Transverse colon (tissue), 4 donors: ENCODE results near the gene SLC16A6. TPM values are rescaled to one million over a fixed set of nuclear protein-coding genes. Genes with fewer than 3 reads are reported as not detected.
"Not testable (repeated sequence)": the region's sequence is repeated elsewhere in the genome, so short reads cannot be mapped to it uniquely, and the experiment has no call there.

Experiments used
- DNase-seq: peaks from one replicate; pipeline ENCODE4 v3.0.0-alpha.2; 2019
- H3K27ac ChIP-seq, 4 donors: fragments of 200-600 bp; sonication (generic); 2 replicates each; pipeline ENCODE4 v1.5.1; 2016 to 2018; ENCODE audit warnings: inconsistent platforms in 4 of 4
- H3K27me3 ChIP-seq: fragments of 200-600 bp; sonication (generic); 2 replicates; pipeline ENCODE4 v1.5.1; 2017; ENCODE audit warnings: inconsistent platforms
- H3K36me3 ChIP-seq, 4 donors: fragments of 200-600 bp; sonication (generic); 2 replicates each; pipeline ENCODE4 v1.5.1; 2017 to 2019; ENCODE audit warnings: inconsistent platforms in 4 of 4
- H3K4me1 ChIP-seq, 4 donors: fragments of 200-600 bp; sonication (generic); 2 replicates each; pipeline ENCODE4 v1.5.1; 2017 to 2020; ENCODE audit warnings: inconsistent platforms in 4 of 4
- H3K4me3 ChIP-seq, 4 donors: fragments of 200-600 bp; sonication (generic); 1 replicate in 1 of 4; 2 replicates in 3 of 4; pipeline versions ENCODE4 v1.5.1 to v1.6.1; 2017 to 2019; ENCODE audit warnings: inconsistent platforms in 4 of 4
- H3K9me3 ChIP-seq, 2 donors: fragments of 200-600 bp; sonication (generic); 2 replicates each; pipeline ENCODE4 v1.5.1; 2017 to 2019; ENCODE audit warnings: inconsistent platforms in 2 of 2
- EP300 ChIP-seq: sonication (generic); formaldehyde crosslinking; IDR thresholded peaks from one replicate; pipeline ENCODE4 v1.6.1; 2017; ENCODE audit warnings: antibody characterized with exemption, low read depth
- POLR2A ChIP-seq: fragments of 450-650 bp; IDR thresholded peaks from one replicate; pipeline ENCODE4 v1.6.1; 2016; ENCODE audit warnings: antibody characterized with exemption, mild to moderate bottlenecking, moderate library complexity
- POLR2AphosphoS5 ChIP-seq, 3 donors: sonication (generic); formaldehyde crosslinking; IDR thresholded peaks; one replicate each; pipeline ENCODE4 v1.6.1; 2016; ENCODE audit warnings: antibody characterized with exemption in 3 of 3
- WGBS, 2 donors: methylation state at CpG; one replicate each; pipeline ENCODE4 v1.1.5; 2018; ENCODE audit warnings: low coverage in 1 of 2; 5-methylcytosine and 5-hydroxymethylcytosine counted together
- in situ Hi-C, 4 donors: fragments of 200-750 bp; cut with MboI; loops; one replicate each; pipeline versions ENCODE4 v1.15.0 to v1.15.1; 2017; ENCODE audit warnings: low sequenced_read_pairs in 3 of 4, low pct_ligation_motif_present in 1 of 4, low pct_unique_long_range_greater_than_20kb in 1 of 4
- intact Hi-C: fragments of 100-400 bp; cut with DNase I; formaldehyde crosslinking; loops from one replicate; pipeline ENCODE4 v1.15.1; 2023; ENCODE audit warnings: low total_unique reads
- total RNA-seq, 4 donors: library from RNA; depleted of rRNA; stranded (reverse); fragments of >200 nt; gene quantifications; one replicate each; pipeline ENCODE4 v1.1.0, GENCODE V29; 2016
- TF ChIP-seq, protein P1 (sequence below), 5 experiments: fragments of 200-600 bp in 3 of 5; fragments of 450-650 bp in 2 of 5; sonication (generic) in 3 of 5; IDR thresholded peaks; 1 replicate in 2 of 5; 2 replicates in 3 of 5; pipeline ENCODE4 v1.5.1; 2016 to 2017; ENCODE audit warnings: antibody characterized with exemption in 5 of 5, inconsistent platforms in 3 of 5, mild to moderate bottlenecking in 2 of 5, moderate library complexity in 1 of 5

Gene SLC16A6
- total RNA-seq, 4 donors from 2014 or later = 0.14 to 0.48 TPM; not detected in 2

DNA sequence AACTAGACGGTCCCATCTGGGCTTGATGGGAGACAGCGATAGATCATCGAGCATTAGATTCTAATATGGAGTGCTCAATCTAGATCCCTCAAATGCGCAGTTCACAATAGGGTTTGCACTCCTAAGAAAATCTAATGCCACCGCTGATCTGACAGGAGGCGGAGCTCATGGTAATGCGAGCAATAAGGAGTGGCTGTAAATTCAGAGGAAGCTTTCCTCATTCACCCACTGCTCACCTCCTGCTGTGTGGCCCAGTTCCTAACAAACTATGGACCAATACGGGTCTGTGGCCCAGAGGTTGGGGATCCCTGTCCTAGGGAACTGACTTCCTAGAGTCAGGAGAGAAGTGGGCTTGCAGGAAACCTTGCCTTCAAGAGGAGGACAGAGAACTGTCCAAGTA is 68.3 kb downstream of the SLC16A6 start:
- intact Hi-C loops = no loop called here
- TF ChIP-seq, protein P1, sequence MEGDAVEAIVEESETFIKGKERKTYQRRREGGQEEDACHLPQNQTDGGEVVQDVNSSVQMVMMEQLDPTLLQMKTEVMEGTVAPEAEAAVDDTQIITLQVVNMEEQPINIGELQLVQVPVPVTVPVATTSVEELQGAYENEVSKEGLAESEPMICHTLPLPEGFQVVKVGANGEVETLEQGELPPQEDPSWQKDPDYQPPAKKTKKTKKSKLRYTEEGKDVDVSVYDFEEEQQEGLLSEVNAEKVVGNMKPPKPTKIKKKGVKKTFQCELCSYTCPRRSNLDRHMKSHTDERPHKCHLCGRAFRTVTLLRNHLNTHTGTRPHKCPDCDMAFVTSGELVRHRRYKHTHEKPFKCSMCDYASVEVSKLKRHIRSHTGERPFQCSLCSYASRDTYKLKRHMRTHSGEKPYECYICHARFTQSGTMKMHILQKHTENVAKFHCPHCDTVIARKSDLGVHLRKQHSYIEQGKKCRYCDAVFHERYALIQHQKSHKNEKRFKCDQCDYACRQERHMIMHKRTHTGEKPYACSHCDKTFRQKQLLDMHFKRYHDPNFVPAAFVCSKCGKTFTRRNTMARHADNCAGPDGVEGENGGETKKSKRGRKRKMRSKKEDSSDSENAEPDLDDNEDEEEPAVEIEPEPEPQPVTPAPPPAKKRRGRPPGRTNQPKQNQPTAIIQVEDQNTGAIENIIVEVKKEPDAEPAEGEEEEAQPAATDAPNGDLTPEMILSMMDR (IDR thresholded peaks at IDR 0.05) = no peak
- TF ChIP-seq POLR2A = no peak
- TF ChIP-seq POLR2AphosphoS5 (IDR thresholded peaks at IDR 0.05) = no peak
- TF ChIP-seq EP300 = no peak
- DNase-seq = no peak
- no peaks in the 10 kb centered on the region for H3K27me3 ChIP-seq
- no peaks in the 10 kb centered on the region for H3K36me3 ChIP-seq
- H3K9me3 ChIP-seq = no peaks in the 10 kb centered on the region
- no peak overlapping the region for H3K4me3 ChIP-seq
- in situ Hi-C loops = no loop called here
- 94 to 100% methylated on average over 3 to 8 of the region's 8 CpGs for WGBS, 2 donors
- H3K27ac ChIP-seq = no peak overlapping the region
- H3K4me1 ChIP-seq = no peaks in the 10 kb centered on the region

DNA sequence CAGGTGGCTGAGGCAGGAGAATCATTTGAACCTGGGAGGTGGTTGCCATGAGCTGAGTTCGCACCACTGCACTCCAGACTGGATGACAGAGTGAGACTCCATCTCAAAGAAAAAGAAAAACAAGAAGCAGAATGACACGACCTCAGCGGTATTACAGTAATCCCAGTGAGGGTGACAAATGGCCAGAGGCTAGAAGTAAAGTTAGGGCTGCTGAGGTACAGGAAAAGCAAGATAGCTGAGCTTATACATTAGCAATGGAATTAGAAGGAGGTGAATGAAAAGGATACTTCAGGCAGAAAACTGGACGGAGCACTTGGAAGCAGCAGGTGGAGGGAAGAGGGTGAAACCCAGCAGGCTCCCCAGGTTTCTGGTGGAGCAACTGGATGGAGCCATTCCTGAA is 69.1 kb downstream of the SLC16A6 start:
- no peak overlapping the region for H3K27ac ChIP-seq
- intact Hi-C loops = no loop called here
- no peaks in the 10 kb centered on the region for H3K4me1 ChIP-seq
- no peak for DNase-seq
- no peaks in the 10 kb centered on the region for H3K9me3 ChIP-seq
- 89% methylated on average over 4 of the region's 4 CpGs for WGBS, 2 donors
- in situ Hi-C loops = no loop called here
- H3K36me3 ChIP-seq = no peaks in the 10 kb centered on the region
- no peak overlapping the region for H3K4me3 ChIP-seq
- no peaks in the 10 kb centered on the region for H3K27me3 ChIP-seq
- TF ChIP-seq POLR2A (no peak), POLR2AphosphoS5 (IDR thresholded peaks at IDR 0.05) (no peak), EP300 (no peak)
- TF ChIP-seq, protein P1 (IDR thresholded peaks at IDR 0.05) = no peak

DNA sequence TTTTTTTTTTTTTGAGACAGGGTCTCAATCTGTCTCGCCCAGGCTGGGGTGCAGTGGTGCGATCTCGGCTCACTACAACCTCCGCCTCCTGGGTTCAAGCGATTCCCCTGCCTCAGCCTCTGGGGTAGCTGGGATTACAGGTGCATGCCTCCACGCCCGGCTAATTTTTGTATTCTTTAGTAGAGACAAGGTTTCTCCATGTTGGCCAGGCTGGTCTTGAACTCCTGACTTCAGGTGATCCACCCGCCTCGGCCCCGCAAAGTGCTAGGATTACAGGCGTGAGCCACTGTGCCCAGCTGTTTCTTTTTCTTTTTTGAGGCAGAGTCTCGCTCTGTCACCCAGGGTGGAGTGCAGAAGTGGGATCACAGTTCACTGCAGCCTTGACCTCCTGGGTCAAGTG is 70.1 kb downstream of the SLC16A6 start:
- intact Hi-C loops, H3K4me3 ChIP-seq, DNase-seq, H3K27me3 ChIP-seq, H3K9me3 ChIP-seq, in situ Hi-C loops, H3K4me1 ChIP-seq, H3K36me3 ChIP-seq, H3K27ac ChIP-seq: not testable (repeated sequence)
- WGBS, 2 donors = 91 to 95% methylated on average over 4 to 12 of the region's 12 CpGs

DNA sequence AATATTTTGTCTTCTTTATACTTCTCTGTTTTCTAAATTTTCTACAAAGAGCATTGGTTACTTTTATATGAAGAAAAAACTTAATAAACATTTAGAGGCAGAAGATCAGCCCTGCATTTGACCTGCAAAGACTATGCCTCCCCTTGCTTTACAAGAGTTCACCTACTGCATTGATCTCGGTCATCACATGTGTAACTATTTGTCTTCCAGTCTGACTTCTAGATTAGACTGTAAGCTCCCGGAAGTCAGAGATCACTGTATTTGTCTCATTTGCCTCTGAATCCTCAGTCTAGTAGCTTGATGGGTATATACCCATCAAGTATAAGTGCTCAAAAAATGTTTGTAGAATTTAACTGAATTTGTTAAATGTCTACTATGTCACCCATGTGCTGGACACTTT is 70.7 kb downstream of the SLC16A6 start:
- WGBS, 2 donors = 91 to 100% methylated on average over 2 of the region's 2 CpGs
- H3K27ac ChIP-seq, H3K4me1 ChIP-seq, in situ Hi-C loops, H3K36me3 ChIP-seq, intact Hi-C loops, H3K9me3 ChIP-seq, DNase-seq, H3K4me3 ChIP-seq, H3K27me3 ChIP-seq: not testable (repeated sequence)

DNA sequence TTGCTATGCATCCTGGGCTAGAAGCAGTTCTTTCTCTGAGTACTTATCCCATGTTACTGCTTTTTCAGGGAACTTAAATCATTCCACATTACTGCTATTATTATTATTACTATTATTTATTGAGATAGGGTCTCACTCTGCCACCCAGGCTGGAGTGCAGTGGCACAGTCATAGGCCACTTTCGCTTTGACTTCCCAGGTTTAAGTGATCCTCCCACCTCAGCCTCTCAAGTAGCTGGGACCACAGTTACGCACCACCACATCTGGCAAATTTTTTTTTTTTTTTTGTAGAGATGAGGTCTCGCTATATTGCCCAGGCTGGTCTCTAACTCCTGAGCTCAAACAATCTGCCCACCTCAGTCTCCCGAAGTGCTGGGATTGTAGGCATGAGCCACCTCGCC is 71.5 kb downstream of the SLC16A6 start:
- H3K36me3 ChIP-seq, H3K4me1 ChIP-seq, H3K4me3 ChIP-seq, H3K9me3 ChIP-seq, in situ Hi-C loops, H3K27ac ChIP-seq, H3K27me3 ChIP-seq, DNase-seq, intact Hi-C loops: not testable (repeated sequence)
- WGBS, 2 donors = 90 to 100% methylated on average over 1 to 5 of the region's 5 CpGs

Other genes with a start within 250 kb of the SLC16A6 start
- 10 to 100 TPM in 3 of 4 donors, not detected in 1; 32.7 to 45.6 (median 32.8) TPM for gene AMZ2, start 43.1 kb downstream of the SLC16A6 start, total RNA-seq
- 1 to 10 TPM in 2 of 4 donors, under 1 TPM in 1, not detected in 1; 0.41 to 4.4 (median 1.6) TPM for gene ARSG, start 368 bp upstream of the SLC16A6 start, total RNA-seq
- gene WIPI1, start 166.4 kb upstream of the SLC16A6 start, total RNA-seq = 100 to 1,000 TPM in 2 of 4 donors, 10 to 100 TPM in 2; 62.6 to 313 (median 97.1) TPM
- 100 to 1,000 TPM in 3 of 4 donors, 10 to 100 TPM in 1; 93.9 to 223 (median 160) TPM for gene PRKAR1A, start 221.3 kb upstream of the SLC16A6 start, total RNA-seq